ENCODE data around the gene TMEM242.

Gene TMEM242

DNA sequence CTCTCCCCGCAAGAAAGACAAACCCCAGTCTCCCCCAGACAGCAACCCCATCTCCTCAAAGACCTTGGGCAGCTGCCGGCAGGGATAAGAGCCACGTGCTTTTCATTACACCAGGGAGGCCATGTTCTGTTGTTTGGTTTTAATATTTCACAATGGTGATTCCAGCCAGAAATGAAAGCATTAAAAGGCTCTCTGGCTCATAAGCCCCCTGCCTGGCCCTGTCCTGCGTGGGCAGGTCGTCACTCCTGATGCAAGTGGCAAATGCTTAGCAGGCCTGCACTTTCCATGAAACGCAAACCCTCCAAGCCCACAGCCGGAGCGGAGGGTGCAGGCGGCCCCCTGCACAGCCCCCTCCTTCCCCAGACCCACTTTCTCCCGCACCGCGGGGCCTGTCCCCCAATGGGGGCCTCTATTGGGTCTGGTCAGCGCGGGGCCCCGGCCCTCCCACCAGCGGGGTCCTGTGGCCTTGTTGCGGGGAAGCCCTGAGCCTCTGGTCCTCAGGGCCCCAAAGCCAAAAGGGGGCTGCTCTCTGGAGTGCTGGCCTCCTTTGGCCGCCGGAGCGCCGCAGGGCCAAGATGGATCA is 77.2 kb downstream of the TMEM242 start:
- no peak for DNase-seq

DNA sequence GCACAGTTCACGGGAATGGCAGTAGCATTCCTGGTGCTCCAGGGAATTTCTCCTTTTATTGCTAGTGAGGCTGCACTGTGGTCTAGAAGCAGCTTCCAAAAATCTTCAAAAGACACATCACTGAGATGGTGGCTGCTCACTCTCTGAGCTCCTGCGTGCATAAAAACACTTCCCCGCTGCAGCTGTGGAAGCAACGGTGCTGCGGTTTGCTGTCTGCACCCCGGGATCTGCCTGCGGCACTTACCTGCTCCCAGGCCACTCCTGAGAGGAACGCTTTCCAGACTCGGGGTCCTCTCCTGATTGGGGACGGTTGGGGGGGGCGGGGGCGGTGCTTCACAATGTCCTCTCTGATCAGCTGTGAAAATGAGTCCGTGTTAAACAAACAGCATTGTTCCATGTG is 77.9 kb downstream of the TMEM242 start:
- no peak for DNase-seq

DNA sequence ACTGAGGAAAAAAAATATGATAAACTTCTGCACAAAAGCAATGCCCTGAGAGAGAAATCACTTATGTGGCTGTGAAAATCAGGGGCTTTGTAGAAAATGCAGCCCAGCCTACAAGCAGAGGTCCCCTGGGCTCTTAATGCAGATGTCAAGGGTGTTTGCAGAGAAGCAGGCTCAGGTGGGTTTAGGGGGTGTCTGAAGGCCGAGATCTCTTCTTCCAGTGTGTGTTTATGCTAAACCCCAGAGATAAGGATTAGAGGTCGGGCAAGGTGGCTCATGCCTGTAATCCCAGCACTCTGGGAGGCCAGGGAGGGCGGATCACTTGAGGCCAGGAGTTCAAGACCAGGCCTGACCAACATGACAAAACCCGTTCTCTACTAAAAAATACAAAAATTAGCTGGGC is 78.5 kb downstream of the TMEM242 start:
- no peak for DNase-seq

DNA sequence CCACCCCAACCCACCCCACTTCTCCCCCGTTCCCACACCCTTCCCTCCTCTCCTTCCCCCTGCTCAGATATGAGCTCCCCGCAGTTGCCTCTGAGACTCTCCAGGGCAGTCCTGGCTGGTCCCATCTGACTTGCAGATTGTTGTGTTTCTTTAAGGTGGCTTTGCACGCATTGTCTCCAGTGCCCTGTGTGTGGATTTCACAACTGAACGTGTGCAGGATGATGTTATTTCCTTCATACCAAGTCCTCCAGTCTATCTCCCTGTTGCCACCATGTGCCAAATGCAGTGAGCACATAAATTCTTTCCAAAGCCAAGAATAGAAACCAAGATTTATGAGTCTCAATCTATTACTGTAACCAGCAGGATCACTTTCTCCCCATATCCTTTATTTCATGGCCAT is 79.1 kb downstream of the TMEM242 start:
- no peak for DNase-seq

DNA sequence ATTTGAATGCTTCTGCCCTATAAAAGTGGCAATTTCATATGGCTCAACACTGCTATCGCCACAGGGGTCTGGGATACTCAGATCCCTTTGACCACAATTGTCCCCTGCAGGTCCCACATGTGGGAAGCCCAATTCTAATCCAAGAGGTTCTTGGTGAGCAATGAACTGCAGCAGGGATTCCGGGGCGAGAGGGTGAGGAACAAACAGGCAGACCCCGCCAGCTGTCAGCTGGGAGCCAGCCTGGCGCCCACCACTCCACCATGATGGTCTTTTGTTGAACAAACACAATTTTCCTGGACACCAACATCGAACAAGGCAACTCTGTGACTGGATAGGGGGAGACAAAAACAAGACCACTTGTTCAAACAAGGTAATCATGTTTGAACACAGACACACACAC is 80.5 kb downstream of the TMEM242 start:
- DNase-seq, result no peak

DNA sequence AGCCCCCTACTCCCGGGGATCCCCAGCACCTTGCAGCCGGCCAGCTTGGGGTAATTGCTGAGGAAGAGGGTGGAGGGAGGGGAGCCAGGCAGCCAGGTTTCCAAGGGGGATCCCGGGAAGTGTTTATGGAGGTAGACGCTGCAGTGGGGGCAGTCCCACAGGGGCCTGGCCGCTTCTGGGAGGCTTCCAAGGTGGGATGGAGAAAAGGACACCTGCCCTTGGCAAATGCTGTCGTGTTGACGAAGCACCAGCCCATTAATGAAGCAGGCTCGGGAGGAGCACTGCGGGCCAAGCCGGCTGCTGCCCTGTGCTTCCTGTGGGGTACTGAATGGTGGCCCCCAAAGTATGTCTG is 82.4 kb downstream of the TMEM242 start:
- DNase-seq, result no peak

DNA sequence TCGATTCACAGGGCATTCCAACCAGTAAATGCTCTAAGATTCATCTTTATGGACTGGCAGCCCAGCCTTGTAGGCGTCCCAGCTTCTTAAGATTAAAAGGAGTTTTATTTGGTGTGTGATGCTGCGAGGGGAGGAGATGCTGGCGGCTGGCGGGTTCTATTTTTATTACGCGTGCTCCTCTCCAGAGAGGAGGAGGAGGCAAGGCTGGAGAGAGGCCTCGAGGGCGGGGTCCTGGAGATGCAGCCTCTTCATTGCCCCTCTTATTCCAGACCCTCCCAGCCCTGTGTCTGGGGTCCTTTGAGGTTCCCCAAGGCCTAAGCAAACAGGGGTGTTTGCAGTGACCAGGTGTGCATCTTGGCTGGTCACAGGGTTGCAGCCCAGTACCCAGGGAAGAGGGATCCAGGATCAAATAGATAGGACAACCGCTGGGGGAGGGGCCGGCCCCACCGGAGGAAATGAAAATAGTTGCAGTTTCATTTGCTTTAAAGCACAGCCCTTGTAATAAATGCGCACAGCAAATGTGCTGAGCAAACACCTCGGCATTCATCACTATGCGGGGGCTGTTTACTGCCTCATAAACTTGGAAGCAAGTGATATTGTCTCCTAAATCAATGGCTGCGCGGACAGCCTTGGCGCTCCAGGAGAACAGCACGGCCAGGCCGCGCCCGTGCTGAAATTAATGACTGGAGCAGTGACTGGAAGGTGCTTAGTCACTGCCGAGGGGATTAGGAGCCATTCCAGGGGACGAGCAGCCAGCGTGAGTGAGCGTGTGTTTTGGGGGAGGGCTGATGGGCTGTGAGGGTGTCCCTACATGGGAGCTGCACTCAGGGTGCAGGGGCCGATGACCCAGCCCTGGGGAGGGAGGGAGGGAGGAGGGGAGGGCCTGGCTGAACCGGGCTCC is 83.0 kb downstream of the TMEM242 start:
- DNase-seq, result no peak

DNA sequence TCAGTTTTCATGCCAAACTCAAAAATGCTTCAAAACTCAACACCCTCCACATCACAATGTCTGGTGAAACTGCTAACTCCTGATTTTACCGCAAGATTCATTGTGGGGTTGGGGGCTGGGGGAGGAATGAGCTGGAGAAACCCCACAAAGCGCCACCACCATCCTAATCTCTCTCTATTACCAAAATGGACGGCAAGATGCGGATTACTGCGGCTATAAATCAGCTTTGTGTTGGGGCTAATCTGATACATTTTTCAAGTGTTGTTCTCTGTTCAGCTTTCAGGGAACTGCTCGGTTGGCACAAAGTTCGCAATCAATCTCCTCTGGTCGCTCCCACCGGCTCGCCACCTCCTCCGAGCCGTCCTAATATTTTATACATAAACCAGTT is 83.7 kb downstream of the TMEM242 start:
- no peak for DNase-seq
